ENCODE measurements around the gene WIPF3. TPM values are rescaled to one million over a fixed set of nuclear protein-coding genes. Genes with fewer than 3 reads are reported as not detected.

The WIPF3 gene
- total RNA-seq, 1 experiment from 2014 or later: 0.26 TPM

DNA sequence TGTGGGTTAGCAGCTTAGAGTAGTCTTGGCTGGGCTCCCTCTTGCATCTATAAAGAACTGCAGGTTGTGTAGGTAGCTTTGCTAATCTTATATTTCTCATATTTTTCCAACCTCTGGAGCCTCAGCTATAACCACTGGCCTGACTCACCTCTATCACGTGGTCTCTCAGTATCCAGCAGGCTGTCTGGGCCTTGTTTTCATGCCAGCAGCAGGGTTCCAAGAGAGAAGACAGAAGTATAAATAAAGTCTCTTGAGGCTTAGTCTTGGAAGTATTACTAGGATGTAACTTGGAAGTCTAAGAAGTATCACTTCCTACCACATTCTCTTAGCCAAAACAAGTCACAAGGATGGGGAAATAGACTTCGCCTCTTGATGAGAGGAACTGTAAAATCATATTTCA lies 73.3 kb downstream of the WIPF3 start:
- intact Hi-C loops (cut with micrococcal nuclease; ENCODE audit: unreplicated experiment): loop anchor here (5.0 to 10.0 kb wide), 3 partner anchors 135 to 395 kb away; partner anchors contain the start of gene PRR15
- H3K4me1 ChIP-seq (replicated peaks; ENCODE audit: insufficient read depth): no peaks in the 10 kb centered on the region
- no peaks in the 10 kb centered on the region for H3F3A ChIP-seq (ENCODE audit: insufficient read depth, low read depth)
- H3K79me2 ChIP-seq (ENCODE audit: low read depth): no peaks in the 10 kb centered on the region
- DNase-seq: no peak
- POLR2A ChIA-PET (ENCODE audit: unreplicated experiment): no interaction called here
- no peaks in the 10 kb centered on the region for H4K20me1 ChIP-seq (ENCODE audit: insufficient read depth)
- no peaks in the 10 kb centered on the region for H3K9me2 ChIP-seq (ENCODE audit: insufficient read depth)
- H3K36me3 ChIP-seq (ENCODE audit: low read depth): no peaks in the 10 kb centered on the region
- H3K4me3 ChIP-seq: no peak overlapping the region
- no TSS peak for BruUV-seq (replicated peaks)
- H3K27me3 ChIP-seq (ENCODE audit: insufficient read depth, low read depth): no peaks in the 10 kb centered on the region
- CTCF ChIA-PET: interaction anchor here (0.7 kb wide), 1 partner anchor 182 kb away, joined by 4 read pairs; no protein-coding TSS in a partner anchor
- no peak overlapping the region for H3K4me2 ChIP-seq
- H3K27ac ChIP-seq: no peak overlapping the region
- no peak overlapping the region for H2AFZ ChIP-seq
- TF ChIP-seq CTCF (conservative IDR thresholded peaks at IDR 0.05) (no peak), EZH2 (IDR thresholded peaks at IDR 0.05; ENCODE audit: low read depth) (no peak)
- no peaks in the 10 kb centered on the region for H3K9me3 ChIP-seq (ENCODE audit: insufficient read depth, low read depth)

DNA sequence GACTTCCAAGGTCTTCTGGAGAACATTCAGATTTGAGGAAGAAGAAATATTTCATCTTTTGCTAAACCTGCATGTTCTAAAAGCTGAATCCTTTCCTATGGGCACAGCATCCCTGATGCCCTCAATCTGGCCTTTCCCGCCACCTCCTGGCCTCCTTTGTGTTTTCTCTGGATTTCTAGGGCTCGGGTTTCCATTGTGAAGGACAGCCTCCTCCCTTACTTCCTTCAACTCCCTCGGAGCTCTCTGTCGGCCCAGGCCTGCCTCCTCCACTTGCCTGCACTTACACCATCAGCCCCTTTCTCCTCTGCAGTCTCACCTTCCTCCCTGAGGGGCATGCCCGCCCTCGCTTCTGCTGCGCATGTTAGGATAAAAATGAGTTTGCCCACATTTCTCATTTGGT lies 75.4 kb downstream of the WIPF3 start:
- Histone ChIP-seq H2AFZ (no peak overlapping the region), H4K20me1 (ENCODE audit: insufficient read depth) (no peaks in the 10 kb centered on the region), H3K4me1 (replicated peaks; ENCODE audit: insufficient read depth) (no peaks in the 10 kb centered on the region), H3K4me3 (no peak overlapping the region), H3K36me3 (ENCODE audit: low read depth) (no peaks in the 10 kb centered on the region), H3K27ac (no peak overlapping the region), H3F3A (ENCODE audit: insufficient read depth, low read depth) (no peaks in the 10 kb centered on the region), H3K4me2 (no peak overlapping the region), H3K27me3 (ENCODE audit: insufficient read depth, low read depth) (no peaks in the 10 kb centered on the region), H3K9me3 (ENCODE audit: insufficient read depth, low read depth) (no peaks in the 10 kb centered on the region), H3K79me2 (ENCODE audit: low read depth) (no peaks in the 10 kb centered on the region), H3K9me2 (ENCODE audit: insufficient read depth) (no peaks in the 10 kb centered on the region)
- ChIA-PET CTCF (interaction anchor here (0.6 kb wide), 1 partner anchor 481 kb away, joined by 5 read pairs; no protein-coding TSS in a partner anchor), POLR2A (ENCODE audit: unreplicated experiment) (no interaction called here)
- intact Hi-C loops (cut with micrococcal nuclease; ENCODE audit: unreplicated experiment): no loop called here
- no peak for DNase-seq
- TF ChIP-seq EZH2 (IDR thresholded peaks at IDR 0.05; ENCODE audit: low read depth) (no peak), CTCF (conservative IDR thresholded peaks at IDR 0.05) (no peak)
- no TSS peak for BruUV-seq (replicated peaks)

DNA sequence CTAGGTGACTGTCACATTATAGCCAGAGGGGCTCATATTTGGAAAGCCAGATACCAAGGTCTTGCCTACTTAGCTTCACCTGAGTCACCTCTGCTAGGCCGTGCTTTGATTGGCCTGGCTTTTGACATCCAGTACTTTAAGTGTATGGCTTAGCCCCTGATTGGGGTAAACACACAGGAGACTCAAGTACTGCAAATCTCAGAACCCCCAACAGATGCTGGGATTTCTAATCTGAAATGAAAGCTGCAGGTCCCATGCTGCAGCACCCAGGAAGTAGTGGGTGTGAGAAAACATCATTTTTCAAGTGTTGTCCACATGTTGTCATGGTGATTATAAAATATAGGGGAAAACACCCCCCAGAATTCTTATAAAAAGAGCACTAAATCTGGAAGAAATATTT lies 76.2 kb downstream of the WIPF3 start:
- Histone ChIP-seq H3K79me2 (ENCODE audit: low read depth) (no peaks in the 10 kb centered on the region), H3K4me2 (no peak overlapping the region), H3K9me2 (ENCODE audit: insufficient read depth) (no peaks in the 10 kb centered on the region), H4K20me1 (ENCODE audit: insufficient read depth) (no peaks in the 10 kb centered on the region), H3K36me3 (ENCODE audit: low read depth) (no peaks in the 10 kb centered on the region), H3F3A (ENCODE audit: insufficient read depth, low read depth) (no peaks in the 10 kb centered on the region), H3K27ac (no peak overlapping the region), H3K4me3 (no peak overlapping the region), H3K9me3 (ENCODE audit: insufficient read depth, low read depth) (no peaks in the 10 kb centered on the region), H3K27me3 (ENCODE audit: insufficient read depth, low read depth) (no peaks in the 10 kb centered on the region), H2AFZ (no peak overlapping the region), H3K4me1 (replicated peaks; ENCODE audit: insufficient read depth) (no peaks in the 10 kb centered on the region)
- intact Hi-C loops (cut with micrococcal nuclease; ENCODE audit: unreplicated experiment): no loop called here
- TF ChIP-seq CTCF (conservative IDR thresholded peaks at IDR 0.05): no peak
- no peak for TF ChIP-seq EZH2 (IDR thresholded peaks at IDR 0.05; ENCODE audit: low read depth)
- no peak for DNase-seq
- ChIA-PET CTCF (no interaction called here), POLR2A (ENCODE audit: unreplicated experiment) (no interaction called here)
- no TSS peak for BruUV-seq (replicated peaks)
